PC-3 (cell line): ENCODE results near the gene CENPF. TPM values are rescaled to one million over a fixed set of nuclear protein-coding genes. Genes with fewer than 3 reads are reported as not detected.

Source experiments
- ATAC-seq: fragments of 200-7000 bp; cut with Tn5 transposase; 2 replicates; pipeline ENCODE4 v1.9.1; 2020; ENCODE audit warnings: mild to moderate bottlenecking, moderate library complexity
- BruUV-seq: library from RNA; stranded (reverse); fragments of 400-500 nt; replicated peaks from 2 replicates; lab custom pipeline; 2021; lab: Mats Ljungman, UMichigan
- CTCF ChIA-PET: fragments of 300-600 bp; sonication (Branson Sonifier 250); formaldehyde crosslinking; loops from one replicate; lab custom pipeline; 2022; ENCODE audit warnings: antibody characterized with exemption; lab: Charles Lee
- POLR2A ChIA-PET: fragments of 300-600 bp; sonication (Branson Sonifier 250); formaldehyde crosslinking; loops from one replicate; lab custom pipeline; 2022; ENCODE audit warnings: antibody characterized with exemption; ENCODE audit not compliant: unreplicated experiment; lab: Charles Lee
- DNase-seq: peaks from one replicate; pipeline ENCODE4 v3.0.0-alpha.2; 2015
- H2AFZ ChIP-seq: fragments of 300-600 bp; sonication (generic); 2 replicates; pipeline ENCODE4 v1.6.0; 2016; ENCODE audit warnings: antibody characterized with exemption, low read length
- H3F3A ChIP-seq: fragments of 300-600 bp; sonication (generic); one replicate; pipeline ENCODE4 v1.6.0; 2017; ENCODE audit warnings: antibody characterized with exemption, low read length, control low read depth, mild to moderate bottlenecking; ENCODE audit not compliant: unreplicated experiment
- H3K27ac ChIP-seq: fragments of 300-600 bp; sonication (generic); 2 replicates; pipeline ENCODE4 v1.5.1; 2016; ENCODE audit warnings: mild to moderate bottlenecking, low read length
- H3K27me3 ChIP-seq: fragments of 300-600 bp; sonication (generic); 2 replicates; pipeline ENCODE4 v1.6.1; 2016; ENCODE audit warnings: low read length, mixed read lengths
- H3K36me3 ChIP-seq: fragments of 300-600 bp; sonication (generic); 2 replicates; pipeline ENCODE4 v1.6.1; 2016; ENCODE audit warnings: low read depth, mixed run types, low read length, mixed read lengths
- H3K4me1 ChIP-seq: fragments of 300-600 bp; sonication (generic); 2 replicates; pipeline ENCODE4 v1.5.1; 2016; ENCODE audit warnings: low read length; ENCODE audit not compliant: insufficient read depth
- H3K4me2 ChIP-seq: fragments of 300-600 bp; sonication (generic); 2 replicates; pipeline ENCODE4 v1.6.0; 2016; ENCODE audit warnings: low read length
- H3K4me3 ChIP-seq: fragments of 300-600 bp; sonication (generic); 2 replicates; pipeline ENCODE4 v1.5.1; 2016; ENCODE audit warnings: mild to moderate bottlenecking, low read length, mixed read lengths
- H3K79me2 ChIP-seq: fragments of 300-600 bp; sonication (generic); 2 replicates; pipeline ENCODE4 v1.6.1; 2017; ENCODE audit warnings: low read length, mixed read lengths
- H3K9ac ChIP-seq: fragments of 300-600 bp; sonication (generic); 2 replicates; pipeline ENCODE4 v1.6.0; 2016; ENCODE audit warnings: mild to moderate bottlenecking, low read length
- H3K9me2 ChIP-seq: fragments of 300-600 bp; sonication (generic); replicated peaks from 2 replicates; pipeline ENCODE4 v1.6.1; 2016; ENCODE audit warnings: mixed run types, low read length, mixed read lengths
- H3K9me3 ChIP-seq: fragments of 300-600 bp; sonication (generic); 2 replicates; pipeline ENCODE4 v1.6.1; 2016; ENCODE audit warnings: low read length, mixed read lengths
- H4K20me1 ChIP-seq: fragments of 300-600 bp; sonication (generic); 2 replicates; pipeline ENCODE4 v1.6.1; 2016; ENCODE audit warnings: low read length, mixed read lengths
- CTCF ChIP-seq: fragments of 300-600 bp; sonication (generic); conservative IDR thresholded peaks from 2 replicates; pipeline ENCODE4 v1.5.1; 2017; ENCODE audit warnings: antibody characterized with exemption, low read depth, mild to moderate bottlenecking, low read length
- EZH2 ChIP-seq: fragments of 300-600 bp; sonication (generic); IDR thresholded peaks from one replicate; pipeline ENCODE4 v1.6.1; 2017; ENCODE audit warnings: antibody characterized with exemption, mild to moderate bottlenecking, low read length; ENCODE audit not compliant: unreplicated experiment
- EZH2phosphoT487 ChIP-seq: fragments of 300-600 bp; sonication (generic); IDR thresholded peaks from 2 replicates; pipeline ENCODE4 v1.6.1; 2018; ENCODE audit warnings: mild to moderate bottlenecking, antibody characterized with exemption, low read length, borderline replicate concordance
- intact Hi-C: fragments of 100-400 bp; cut with micrococcal nuclease; formaldehyde crosslinking; loops from 2 replicates; pipeline ENCODE4 v1.9.0; 2023
- total RNA-seq: library from RNA; depleted of rRNA; stranded (reverse); fragments of >200 nt; gene quantifications from 2 replicates; pipeline ENCODE4 v1.2.3, GENCODE V29; 2014

The CENPF gene
- total RNA-seq, 1 experiment from 2014 or later = 92.6 TPM

GRCh38 chr1:214569357-214570004, 33.5 kb upstream of the CENPF start:
- POLR2A ChIA-PET = no interaction called here

DNA sequence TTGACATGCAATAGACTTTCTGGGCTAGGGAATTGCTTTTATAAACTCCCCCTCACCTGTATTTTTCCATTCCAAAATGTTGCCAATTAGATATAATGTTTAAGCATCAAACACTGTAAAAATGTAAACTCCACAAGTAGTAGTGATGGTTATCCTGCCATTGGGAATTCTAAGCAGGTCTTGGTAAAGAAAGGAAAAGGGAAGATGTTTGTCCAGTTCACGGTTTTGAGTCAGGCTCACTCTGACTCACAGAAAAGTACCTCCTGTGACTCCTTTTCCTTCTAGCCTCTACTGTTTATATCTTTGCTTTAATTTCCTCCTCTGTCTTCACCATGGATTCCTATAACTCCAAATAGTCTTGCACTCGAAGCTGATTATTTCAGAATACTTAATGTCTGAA, 32.6 kb upstream of the CENPF start:
- Histone ChIP-seq H3K27me3 (no peaks in the 10 kb centered on the region), H3K36me3 (no peaks in the 10 kb centered on the region), H3K4me1 (peaks cover 74% of the 10 kb centered on the region), H3K9me3 (no peaks in the 10 kb centered on the region), H2AFZ (no peak overlapping the region), H3K9ac (peak overlapping the region; percentile 34), H3F3A (peaks cover 5% of the 10 kb centered on the region), H3K4me3 (0 out of 2 replicates have a peak overlapping the region, but pooled peaks have one; percentile 2), H3K9me2 (no peaks in the 10 kb centered on the region), H3K4me2 (peak overlapping the region; percentile 73), H3K79me2 (no peaks in the 10 kb centered on the region), H4K20me1 (no peaks in the 10 kb centered on the region), H3K27ac (peak overlapping the region; percentile 86)
- peak; percentile 88 for DNase-seq
- intact Hi-C loops = loop anchor here (1.0 kb wide), 1 partner anchor 18 kb away; no protein-coding TSS in a partner anchor
- ChIA-PET CTCF (no interaction called here), POLR2A (no interaction called here)
- TF ChIP-seq EZH2 (no peak), CTCF (no peak), EZH2phosphoT487 (no peak)
- no TSS peak for BruUV-seq
- ATAC-seq = peak; percentile 44

More at GRCh38 chr1:214569357-214570004, 33.5 kb upstream of the CENPF start:
- intact Hi-C loops = loop anchor here (1.0 to 5.0 kb wide), 4 partner anchors 13 to 122 kb away; no protein-coding TSS in a partner anchor
- DNase-seq = peak; percentile 85
- peak; percentile 57 for ATAC-seq
- TF ChIP-seq EZH2phosphoT487 (no peak), EZH2 (no peak), CTCF (no peak)
- Histone ChIP-seq H3K9me2 (no peaks in the 10 kb centered on the region), H3K4me1 (peaks cover 72% of the 10 kb centered on the region), H2AFZ (peak overlapping the region; percentile 58), H3K9me3 (no peaks in the 10 kb centered on the region), H3K79me2 (no peaks in the 10 kb centered on the region), H3F3A (peaks cover 5% of the 10 kb centered on the region), H3K4me2 (peak overlapping the region; percentile 73), H3K4me3 (0 out of 2 replicates have a peak overlapping the region, but pooled peaks have one; percentile 17), H4K20me1 (no peaks in the 10 kb centered on the region), H3K36me3 (no peaks in the 10 kb centered on the region), H3K27ac (peak overlapping the region; percentile 86), H3K9ac (peak overlapping the region; percentile 38), H3K27me3 (no peaks in the 10 kb centered on the region)
- no TSS peak for BruUV-seq
- CTCF ChIA-PET = interaction anchor here (0.6 kb wide), 1 partner anchor 181 kb away, joined by 3 read pairs; no protein-coding TSS in a partner anchor

DNA sequence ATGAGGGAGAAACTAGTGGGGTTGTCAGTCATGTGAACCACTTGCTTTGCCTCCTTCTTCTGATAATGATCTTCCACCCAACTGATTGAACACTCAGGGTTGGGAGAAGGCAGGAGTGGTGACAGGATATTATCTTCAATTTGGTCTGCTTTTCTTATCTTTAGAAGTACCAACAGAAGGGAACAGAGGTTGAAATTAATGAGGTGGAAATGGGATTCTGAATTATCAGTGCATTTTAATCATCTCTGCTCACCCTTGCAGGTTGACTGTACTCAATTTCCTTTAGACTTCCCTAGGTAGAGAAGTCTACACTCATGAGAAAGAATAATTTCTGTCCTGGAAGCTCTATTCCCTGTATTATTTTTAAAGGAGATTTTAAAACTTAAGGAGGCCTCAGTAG, 31.7 kb upstream of the CENPF start:
- no peak overlapping the region; the same call in 1 of the 2 replicates for H3K9ac ChIP-seq
- no peak for ATAC-seq
- no TSS peak for BruUV-seq
- peak overlapping the region; percentile 86 for H3K27ac ChIP-seq
- no peak overlapping the region for H2AFZ ChIP-seq
- ChIA-PET POLR2A (no interaction called here), CTCF (no interaction called here)
- peak overlapping the region; percentile 73 for H3K4me2 ChIP-seq
- no peak for TF ChIP-seq EZH2
- no peak for TF ChIP-seq EZH2phosphoT487
- no peak for TF ChIP-seq CTCF
- peaks cover 2% of the 10 kb centered on the region for H3F3A ChIP-seq
- H3K4me3 ChIP-seq = no peak overlapping the region
- intact Hi-C loops = no loop called here
- peaks cover 6% of the 10 kb centered on the region for H3K9me3 ChIP-seq
- DNase-seq = no peak
- no peaks in the 10 kb centered on the region for H4K20me1 ChIP-seq
- H3K9me2 ChIP-seq = no peaks in the 10 kb centered on the region
- no peaks in the 10 kb centered on the region for H3K27me3 ChIP-seq
- H3K79me2 ChIP-seq = no peaks in the 10 kb centered on the region
- peaks cover 65% of the 10 kb centered on the region for H3K4me1 ChIP-seq
- no peaks in the 10 kb centered on the region for H3K36me3 ChIP-seq
